ENCODE results near the gene FRYL. TPM values are rescaled to one million over a fixed set of nuclear protein-coding genes. Genes with fewer than 3 reads are reported as not detected.

FRYL gene
- total and polyA plus RNA-seq, 2 experiments from 2014 or later, result 15.7 to 82.3 TPM

DNA sequence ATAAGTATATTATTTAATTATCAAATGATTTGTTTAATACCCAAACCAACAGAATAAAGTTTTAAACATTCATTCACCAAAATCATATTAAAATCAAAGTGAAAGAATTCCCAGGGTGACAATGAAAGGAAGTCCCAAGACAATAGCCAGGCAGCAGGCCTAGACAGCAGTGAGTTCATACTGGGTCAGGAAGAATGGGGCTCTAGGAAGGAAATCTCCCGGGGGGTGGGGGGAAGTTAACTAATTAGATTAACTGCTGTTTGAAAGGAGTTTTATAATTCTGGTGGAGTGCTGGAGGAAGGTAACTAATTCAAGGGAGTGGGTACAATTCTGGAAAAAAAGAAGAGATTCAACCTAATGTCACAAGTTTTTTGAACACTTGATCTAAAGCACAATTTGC, 185.9 kb downstream of the FRYL start:
- H3K9me3 ChIP-seq (ENCODE audit: low read depth), result no peaks in the 10 kb centered on the region
- H3K79me2 ChIP-seq, result no peaks in the 10 kb centered on the region
- no peaks in the 10 kb centered on the region for H3K36me3 ChIP-seq (replicated peaks; ENCODE audit: insufficient read depth, low read depth)
- no peak for DNase-seq (ENCODE audit: low spot score)
- H3K4me3 ChIP-seq, result no peak overlapping the region
- WGBS (ENCODE audit: low lambda C conversion rate, missing lambda C conversion rate), result 33% methylated on average over 1 of the region's 1 CpG
- no peaks in the 10 kb centered on the region for H3K9me2 ChIP-seq (replicated peaks; ENCODE audit: insufficient read depth)
- TF ChIP-seq EZH2 (IDR thresholded peaks at IDR 0.05; ENCODE audit: borderline replicate concordance), result no peak
- no peak for TF ChIP-seq EZH2phosphoT487 (IDR thresholded peaks at IDR 0.05; ENCODE audit: low read depth, severe bottlenecking, unreplicated experiment)
- TF ChIP-seq, protein P1, sequence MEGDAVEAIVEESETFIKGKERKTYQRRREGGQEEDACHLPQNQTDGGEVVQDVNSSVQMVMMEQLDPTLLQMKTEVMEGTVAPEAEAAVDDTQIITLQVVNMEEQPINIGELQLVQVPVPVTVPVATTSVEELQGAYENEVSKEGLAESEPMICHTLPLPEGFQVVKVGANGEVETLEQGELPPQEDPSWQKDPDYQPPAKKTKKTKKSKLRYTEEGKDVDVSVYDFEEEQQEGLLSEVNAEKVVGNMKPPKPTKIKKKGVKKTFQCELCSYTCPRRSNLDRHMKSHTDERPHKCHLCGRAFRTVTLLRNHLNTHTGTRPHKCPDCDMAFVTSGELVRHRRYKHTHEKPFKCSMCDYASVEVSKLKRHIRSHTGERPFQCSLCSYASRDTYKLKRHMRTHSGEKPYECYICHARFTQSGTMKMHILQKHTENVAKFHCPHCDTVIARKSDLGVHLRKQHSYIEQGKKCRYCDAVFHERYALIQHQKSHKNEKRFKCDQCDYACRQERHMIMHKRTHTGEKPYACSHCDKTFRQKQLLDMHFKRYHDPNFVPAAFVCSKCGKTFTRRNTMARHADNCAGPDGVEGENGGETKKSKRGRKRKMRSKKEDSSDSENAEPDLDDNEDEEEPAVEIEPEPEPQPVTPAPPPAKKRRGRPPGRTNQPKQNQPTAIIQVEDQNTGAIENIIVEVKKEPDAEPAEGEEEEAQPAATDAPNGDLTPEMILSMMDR (IDR thresholded peaks at IDR 0.05; ENCODE audit: poor library complexity), result no peak
- no peaks in the 10 kb centered on the region for H4K20me1 ChIP-seq (ENCODE audit: insufficient read depth, poor library complexity, severe bottlenecking)
- no peaks in the 10 kb centered on the region for H3K27me3 ChIP-seq
- H3K27ac ChIP-seq, result no peak overlapping the region
- H3K4me2 ChIP-seq, result no peak overlapping the region
- H2AFZ ChIP-seq, result no peak overlapping the region
- H3K4me1 ChIP-seq (ENCODE audit: insufficient read depth), result no peaks in the 10 kb centered on the region

DNA sequence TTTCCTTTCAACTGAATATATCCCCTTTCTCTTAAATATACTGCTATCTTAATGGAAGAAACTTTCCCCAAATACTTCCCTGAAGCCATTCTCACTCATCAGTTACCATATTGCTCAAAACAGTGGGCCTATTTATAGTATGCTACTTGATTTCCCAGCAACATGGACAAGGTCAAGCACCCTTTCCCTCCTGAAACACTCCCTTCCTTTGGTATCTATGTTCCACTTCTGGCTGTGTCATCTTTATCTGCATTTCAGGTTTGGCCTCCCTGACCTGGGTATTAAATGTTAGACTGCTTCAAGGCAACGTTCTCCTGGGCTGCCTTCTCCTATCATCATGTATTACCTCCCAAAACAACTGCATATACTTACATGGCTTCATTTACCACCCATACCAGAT, 188.7 kb downstream of the FRYL start:
- DNase-seq (ENCODE audit: low spot score), result no peak
- Histone ChIP-seq H3K4me1 (ENCODE audit: insufficient read depth) (no peaks in the 10 kb centered on the region), H3K27ac (no peak overlapping the region), H3K4me2 (no peak overlapping the region), H3K4me3 (no peak overlapping the region), H2AFZ (no peak overlapping the region), H3K9me2 (replicated peaks; ENCODE audit: insufficient read depth) (no peaks in the 10 kb centered on the region), H3K27me3 (no peaks in the 10 kb centered on the region), H3K79me2 (no peaks in the 10 kb centered on the region), H3K36me3 (replicated peaks; ENCODE audit: insufficient read depth, low read depth) (no peaks in the 10 kb centered on the region), H3K9me3 (ENCODE audit: low read depth) (no peaks in the 10 kb centered on the region), H4K20me1 (ENCODE audit: insufficient read depth, poor library complexity, severe bottlenecking) (no peaks in the 10 kb centered on the region)
- TF ChIP-seq, protein P1 (IDR thresholded peaks at IDR 0.05; ENCODE audit: poor library complexity), result no peak
- TF ChIP-seq EZH2 (IDR thresholded peaks at IDR 0.05; ENCODE audit: borderline replicate concordance), result no peak
- TF ChIP-seq EZH2phosphoT487 (IDR thresholded peaks at IDR 0.05; ENCODE audit: low read depth, severe bottlenecking, unreplicated experiment), result no peak
- 89% methylated on average over 1 of the region's 1 CpG for WGBS (ENCODE audit: low lambda C conversion rate, missing lambda C conversion rate)

DNA sequence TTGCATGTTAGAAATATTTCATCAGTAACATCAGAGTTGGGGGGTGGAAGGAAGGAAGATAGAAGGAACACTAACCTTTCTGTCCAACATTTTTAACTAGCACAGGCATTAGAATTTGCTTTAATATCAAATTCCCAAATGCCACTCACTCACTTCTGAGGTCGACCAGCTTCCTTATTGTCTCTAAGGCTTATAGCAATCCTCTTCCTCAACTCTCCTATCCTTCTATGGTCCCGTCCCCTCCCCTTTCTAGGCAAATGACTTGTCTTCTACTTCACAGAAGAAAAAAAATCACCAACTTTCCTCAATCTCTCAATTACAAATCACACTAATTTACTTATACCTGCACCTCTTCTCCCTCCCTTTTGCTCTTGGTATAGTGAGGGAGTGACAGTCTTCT, 189.2 kb downstream of the FRYL start:
- H3K4me2 ChIP-seq, result no peak overlapping the region
- H3K9me2 ChIP-seq (replicated peaks; ENCODE audit: insufficient read depth), result no peaks in the 10 kb centered on the region
- no peak overlapping the region for H3K27ac ChIP-seq
- 90% methylated on average over 2 of the region's 2 CpGs for WGBS (ENCODE audit: low lambda C conversion rate, missing lambda C conversion rate)
- H3K4me3 ChIP-seq, result no peak overlapping the region
- no peaks in the 10 kb centered on the region for H3K27me3 ChIP-seq
- H3K79me2 ChIP-seq, result no peaks in the 10 kb centered on the region
- no peaks in the 10 kb centered on the region for H3K9me3 ChIP-seq (ENCODE audit: low read depth)
- no peak overlapping the region for H2AFZ ChIP-seq
- no peaks in the 10 kb centered on the region for H3K36me3 ChIP-seq (replicated peaks; ENCODE audit: insufficient read depth, low read depth)
- TF ChIP-seq EZH2 (IDR thresholded peaks at IDR 0.05; ENCODE audit: borderline replicate concordance), result no peak
- TF ChIP-seq, protein P1 (IDR thresholded peaks at IDR 0.05; ENCODE audit: poor library complexity), result no peak
- no peak for TF ChIP-seq EZH2phosphoT487 (IDR thresholded peaks at IDR 0.05; ENCODE audit: low read depth, severe bottlenecking, unreplicated experiment)
- H4K20me1 ChIP-seq (ENCODE audit: insufficient read depth, poor library complexity, severe bottlenecking), result no peaks in the 10 kb centered on the region
- H3K4me1 ChIP-seq (ENCODE audit: insufficient read depth), result no peaks in the 10 kb centered on the region
- DNase-seq (ENCODE audit: low spot score), result no peak

DNA sequence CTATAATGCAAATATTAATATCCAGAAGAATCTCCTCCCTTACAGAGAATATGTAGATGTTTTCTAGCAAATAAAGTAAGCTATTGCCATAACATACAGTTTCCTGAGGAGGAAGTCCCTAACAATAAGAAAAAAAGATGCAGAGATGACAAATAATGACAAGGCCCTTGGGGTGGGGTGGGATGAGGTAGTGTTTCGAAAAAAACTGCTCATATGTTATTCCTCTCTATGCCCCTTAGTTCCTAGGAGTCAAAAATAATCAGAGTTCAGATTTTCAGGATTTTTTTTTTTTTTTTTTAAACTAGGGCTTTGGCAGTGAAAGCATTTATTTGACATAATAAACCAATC, 191.0 kb downstream of the FRYL start:
- H3K27ac ChIP-seq, result no peak overlapping the region
- no peaks in the 10 kb centered on the region for H3K27me3 ChIP-seq
- WGBS (ENCODE audit: low lambda C conversion rate, missing lambda C conversion rate), result 97% methylated on average over 1 of the region's 1 CpG
- H3K4me2 ChIP-seq, result no peak overlapping the region
- H3K4me1 ChIP-seq (ENCODE audit: insufficient read depth), result no peaks in the 10 kb centered on the region
- no peaks in the 10 kb centered on the region for H3K9me2 ChIP-seq (replicated peaks; ENCODE audit: insufficient read depth)
- H3K36me3 ChIP-seq (replicated peaks; ENCODE audit: insufficient read depth, low read depth), result no peaks in the 10 kb centered on the region
- H3K4me3 ChIP-seq, result no peak overlapping the region
- no peak overlapping the region for H2AFZ ChIP-seq
- no peaks in the 10 kb centered on the region for H3K79me2 ChIP-seq
- DNase-seq (ENCODE audit: low spot score), result no peak
- H4K20me1 ChIP-seq (ENCODE audit: insufficient read depth, poor library complexity, severe bottlenecking), result no peaks in the 10 kb centered on the region
- TF ChIP-seq EZH2 (IDR thresholded peaks at IDR 0.05; ENCODE audit: borderline replicate concordance), result no peak
- TF ChIP-seq, protein P1 (IDR thresholded peaks at IDR 0.05; ENCODE audit: poor library complexity), result no peak
- no peak for TF ChIP-seq EZH2phosphoT487 (IDR thresholded peaks at IDR 0.05; ENCODE audit: low read depth, severe bottlenecking, unreplicated experiment)
- H3K9me3 ChIP-seq (ENCODE audit: low read depth), result no peaks in the 10 kb centered on the region

Data from hepatocyte (in vitro differentiated cells).